Stimulated activated naive B cell treated with anti-CD40 and anti-IgM and Interleukin-4, amounts not matched to agents 10 μg/mL and 1 μg/mL and 100 μg/mL, for 72 hours (primary cell): ENCODE data around the gene ADAMTS14.
A peak's percentile ranks its signal among the peaks of the same experiment; 100 is the strongest.

Experiments used
- ATAC-seq, 2 donors: fragments of 150-1000 bp; cut with Tn5 transposase; replicated peaks; 2 replicates each; pipeline ENCODE4 v1.10.0; 2021; ENCODE audit warnings: moderate library complexity in 1 of 2
- DNase-seq: peaks from one replicate; pipeline ENCODE4 v3.0.0; 2021
- H3K27ac Mint-ChIP-seq: one replicate; pipeline ENCODE4 v1.8.0; 2022; ENCODE audit warnings: mild to moderate bottlenecking, mixed read lengths
- H3K27me3 Mint-ChIP-seq, 2 donors: one replicate each; pipeline ENCODE4 v1.8.0; 2022; ENCODE audit warnings: mixed read lengths in 2 of 2
- H3K36me3 Mint-ChIP-seq, 2 donors: one replicate each; pipeline ENCODE4 v1.8.0; 2022; ENCODE audit warnings: mixed read lengths in 2 of 2, mild to moderate bottlenecking in 1 of 2
- H3K4me1 Mint-ChIP-seq, 2 donors: one replicate each; pipeline ENCODE4 v1.8.0; 2022; ENCODE audit warnings: mixed read lengths in 2 of 2, mild to moderate bottlenecking in 1 of 2
- H3K4me3 Mint-ChIP-seq, 2 donors: one replicate each; pipeline ENCODE4 v1.8.0; 2022; ENCODE audit warnings: mild to moderate bottlenecking in 2 of 2, mixed read lengths in 2 of 2, moderate library complexity in 1 of 2
- H3K9me3 Mint-ChIP-seq, 2 donors: one replicate each; pipeline ENCODE4 v1.8.0; 2022; ENCODE audit warnings: mixed read lengths in 2 of 2, mild to moderate bottlenecking in 1 of 2

Gene ADAMTS14

DNA sequence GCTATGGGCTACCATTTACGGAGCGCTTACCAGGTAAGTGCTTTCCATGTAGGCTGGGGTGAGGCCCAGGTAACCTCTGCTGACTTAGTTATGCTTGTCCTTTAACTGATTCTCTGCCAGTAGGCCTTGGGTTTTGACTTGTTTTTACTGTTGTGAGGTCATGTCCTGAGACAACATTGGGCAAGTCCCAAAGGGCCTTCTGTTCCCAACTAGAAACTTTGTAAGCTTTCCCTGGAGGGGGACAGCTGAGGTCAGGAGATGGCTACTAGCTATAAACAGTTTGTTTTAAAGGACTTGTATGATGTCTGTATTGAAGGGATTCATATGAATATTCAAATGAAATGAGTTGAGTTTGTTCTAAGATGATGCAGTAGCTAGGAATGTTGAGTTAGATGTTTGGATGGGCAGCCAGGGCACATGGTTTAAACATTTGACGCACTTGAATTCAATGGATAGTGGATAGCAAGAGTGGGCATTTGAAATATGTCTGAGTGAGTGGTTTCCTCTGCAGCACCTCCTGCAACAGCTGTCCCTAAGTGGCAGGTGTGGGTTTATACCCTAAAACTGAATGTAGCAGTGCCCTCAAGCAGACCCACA, 133.4 kb downstream of the ADAMTS14 start:
- peaks cover 0 to 3% of the 10 kb centered on the region in 2 donors for H3K4me1 Mint-ChIP-seq
- DNase-seq (no peak), ATAC-seq (no peak)
- H3K27me3 Mint-ChIP-seq: peaks cover 11 to 13% of the 10 kb centered on the region in 2 donors
- H3K36me3 Mint-ChIP-seq: no peaks in the 10 kb centered on the region
- H3K4me3 Mint-ChIP-seq: no peak overlapping the region
- no peaks in the 10 kb centered on the region for H3K9me3 Mint-ChIP-seq
- H3K27ac Mint-ChIP-seq: no peak overlapping the region

- Mint-ChIP-seq H3K27me3 (peaks cover 11 to 12% of the 10 kb centered on the region in 2 donors), H3K4me3 (no peak overlapping the region), H3K27ac (no peak overlapping the region), H3K4me1 (peaks cover 0 to 3% of the 10 kb centered on the region in 2 donors), H3K9me3 (no peaks in the 10 kb centered on the region), H3K36me3 (no peaks in the 10 kb centered on the region)
- DNase-seq: no peak
- ATAC-seq: no peak
Measured at GRCh38 chr10:70806841-70807240, 134.5 kb downstream of the ADAMTS14 start.

GRCh38 chr10:70807556-70807955, 135.2 kb downstream of the ADAMTS14 start:
- no peaks in the 10 kb centered on the region for H3K36me3 Mint-ChIP-seq
- H3K9me3 Mint-ChIP-seq: no peaks in the 10 kb centered on the region
- ATAC-seq (no peak), DNase-seq (no peak)
- peaks cover 0 to 3% of the 10 kb centered on the region in 2 donors for H3K4me1 Mint-ChIP-seq
- H3K27ac Mint-ChIP-seq: no peak overlapping the region
- H3K27me3 Mint-ChIP-seq: peaks cover 6 to 11% of the 10 kb centered on the region in 2 donors
- H3K4me3 Mint-ChIP-seq: no peak overlapping the region

DNA sequence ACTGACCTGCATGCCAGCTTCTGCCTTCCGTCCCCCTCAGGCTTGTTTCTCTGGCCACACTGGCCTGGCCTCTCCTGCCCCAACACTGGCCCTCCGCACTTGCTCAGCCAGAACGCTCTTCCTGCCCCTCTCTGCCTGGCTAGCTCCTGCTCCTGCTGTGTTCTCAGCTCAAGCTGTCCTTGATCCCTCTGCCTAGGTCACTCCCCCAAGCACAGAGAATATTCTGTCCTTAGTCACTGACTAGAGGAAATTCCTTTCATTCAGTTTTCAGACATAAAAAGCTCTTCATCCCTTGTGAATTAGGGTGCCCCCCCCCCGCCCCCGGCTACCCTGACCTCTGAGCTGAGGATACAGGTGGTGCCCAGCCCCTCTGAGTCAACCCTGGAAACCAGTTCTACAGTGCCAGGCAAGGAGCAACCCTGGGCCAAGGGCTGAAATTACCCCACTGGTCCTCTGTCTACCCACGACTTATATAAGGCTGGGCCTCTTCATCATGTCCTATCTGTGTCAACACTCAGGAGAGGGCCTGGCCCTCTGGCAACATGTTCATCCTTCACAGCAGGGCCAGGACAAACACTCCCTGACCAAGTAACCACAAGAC, 136.8 kb downstream of the ADAMTS14 start:
- H3K9me3 Mint-ChIP-seq: no peaks in the 10 kb centered on the region
- DNase-seq (no peak), ATAC-seq (peak in 1 of 2 donors; percentile 27)
- no peaks in the 10 kb centered on the region for H3K36me3 Mint-ChIP-seq
- H3K27ac Mint-ChIP-seq: no peak overlapping the region
- peaks cover under 1 to 3% of the 10 kb centered on the region in 2 donors for H3K4me1 Mint-ChIP-seq
- no peak overlapping the region for H3K4me3 Mint-ChIP-seq
- H3K27me3 Mint-ChIP-seq: peaks cover 6 to 11% of the 10 kb centered on the region in 2 donors

GRCh38 chr10:70809726-70810125, 137.4 kb downstream of the ADAMTS14 start:
- Mint-ChIP-seq H3K27ac (peak overlapping the region; percentile 44), H3K4me1 (peaks cover 7 to 9% of the 10 kb centered on the region in 2 donors), H3K4me3 (no peak overlapping the region), H3K36me3 (no peaks in the 10 kb centered on the region), H3K9me3 (no peaks in the 10 kb centered on the region), H3K27me3 (peaks cover 6 to 10% of the 10 kb centered on the region in 2 donors)
- ATAC-seq (no peak), DNase-seq (no peak)

- no peak for DNase-seq
- H3K4me1 Mint-ChIP-seq: peaks cover 12 to 17% of the 10 kb centered on the region in 2 donors
- H3K27me3 Mint-ChIP-seq: peaks cover 6 to 7% of the 10 kb centered on the region in 2 donors
- no peak overlapping the region for H3K4me3 Mint-ChIP-seq
- H3K27ac Mint-ChIP-seq: no peak overlapping the region
- no peaks in the 10 kb centered on the region for H3K9me3 Mint-ChIP-seq
- ATAC-seq: no peak
- no peaks in the 10 kb centered on the region for H3K36me3 Mint-ChIP-seq
Measured at GRCh38 chr10:70810967-70811366, 138.7 kb downstream of the ADAMTS14 start.

- no peak for DNase-seq
- no peak overlapping the region for H3K4me3 Mint-ChIP-seq
Measured at GRCh38 chr10:70811881-70812280, 139.6 kb downstream of the ADAMTS14 start.

More at GRCh38 chr10:70811881-70812280, 139.6 kb downstream of the ADAMTS14 start:
- peaks cover 0 to 4% of the 10 kb centered on the region in 2 donors for H3K36me3 Mint-ChIP-seq
- no peaks in the 10 kb centered on the region for H3K9me3 Mint-ChIP-seq
- peaks cover 17 to 24% of the 10 kb centered on the region in 2 donors for H3K4me1 Mint-ChIP-seq
- H3K27ac Mint-ChIP-seq: no peak overlapping the region
- ATAC-seq: no peak
- peaks cover 6% of the 10 kb centered on the region in 2 donors for H3K27me3 Mint-ChIP-seq
